SU-DHL-6 (cell line): ENCODE measurements around the gene OGG1.

ENCODE experiments used
- H2AFZ ChIP-seq: fragments of 200-600 bp; sonication (generic); 2 replicates; pipeline ENCODE4 v1.6.1; 2014; ENCODE audit warnings: low read depth, mild to moderate bottlenecking, moderate library complexity, mixed read lengths, antibody characterized with exemption, low read length; ENCODE audit not compliant: severe bottlenecking
- H3F3A ChIP-seq: fragments of 200-600 bp; shearing (Covaris generic); 2 replicates; pipeline ENCODE4 v1.6.0; 2016; ENCODE audit warnings: antibody characterized with exemption, mild to moderate bottlenecking; ENCODE audit not compliant: insufficient read depth
- H3K27ac ChIP-seq: fragments of 200-600 bp; sonication (generic); 2 replicates; pipeline ENCODE4 v1.5.1; 2016; ENCODE audit warnings: low read depth, mild to moderate bottlenecking, low read length, moderate library complexity, mixed read lengths
- H3K27me3 ChIP-seq: fragments of 200-600 bp; sonication (generic), shearing (Covaris generic); 2 replicates; pipeline ENCODE4 v1.6.0; 2014; ENCODE audit warnings: mild to moderate bottlenecking, low read length
- H3K36me3 ChIP-seq: fragments of 200-600 bp; sonication (generic); 2 replicates; pipeline ENCODE4 v1.6.1; 2014; ENCODE audit warnings: mild to moderate bottlenecking, low read length, mixed read lengths
- H3K4me2 ChIP-seq: fragments of 300-600, 200-600 bp; shearing (Covaris generic), sonication (generic); 2 replicates; pipeline ENCODE4 v1.6.0; 2014; ENCODE audit warnings: low read length, low read depth, mild to moderate bottlenecking; ENCODE audit not compliant: poor library complexity, severe bottlenecking
- H3K4me3 ChIP-seq: fragments of 200-600 bp; sonication (generic); 2 replicates; pipeline ENCODE4 v1.5.1; 2014; ENCODE audit warnings: antibody characterized with exemption, low read length, mild to moderate bottlenecking, mixed read lengths; ENCODE audit not compliant: insufficient read depth, poor library complexity, severe bottlenecking
- H3K79me2 ChIP-seq: fragments of 200-600 bp; sonication (generic); 2 replicates; pipeline ENCODE4 v1.6.1; 2014; ENCODE audit warnings: mild to moderate bottlenecking, low read length, moderate library complexity; ENCODE audit not compliant: insufficient read depth
- H3K9ac ChIP-seq: fragments of 200-600 bp; sonication (generic); 2 replicates; pipeline ENCODE4 v1.7.0; 2014; ENCODE audit warnings: mild to moderate bottlenecking, low read length
- H3K9me2 ChIP-seq: fragments of 200-600 bp; sonication (generic); replicated peaks from 2 replicates; pipeline ENCODE4 v1.6.1; 2014; ENCODE audit warnings: low read length; ENCODE audit not compliant: insufficient read depth
- H3K9me3 ChIP-seq: fragments of 200-600 bp; sonication (generic); 2 replicates; pipeline ENCODE4 v1.6.1; 2014; ENCODE audit warnings: low read length, mixed read lengths; ENCODE audit not compliant: insufficient read depth
- H4K20me1 ChIP-seq: fragments of 200-600 bp; sonication (generic); 2 replicates; pipeline ENCODE4 v1.6.1; 2014; ENCODE audit warnings: low read depth, mild to moderate bottlenecking, antibody characterized with exemption, low read length, moderate library complexity, mixed read lengths
- CTCF ChIP-seq: fragments of 200-600 bp; sonication (generic); IDR thresholded peaks from one replicate; pipeline ENCODE4 v1.5.1; 2017; ENCODE audit warnings: antibody characterized with exemption, mild to moderate bottlenecking, low read length, moderate library complexity; ENCODE audit not compliant: insufficient read depth, poor library complexity, severe bottlenecking
- EZH2phosphoT487 ChIP-seq: fragments of 200-600 bp; sonication (generic), shearing (Covaris generic); conservative IDR thresholded peaks from 2 replicates; pipeline ENCODE4 v1.6.1; 2018; ENCODE audit warnings: mild to moderate bottlenecking, antibody characterized with exemption, low read length, moderate library complexity, mixed read lengths

OGG1 gene

GRCh38 chr3:9803494-9803893 is 53.7 kb downstream of the OGG1 start:
- TF ChIP-seq CTCF, result no peak
- no peak for TF ChIP-seq EZH2phosphoT487
- Histone ChIP-seq H3K4me3 (no peak overlapping the region), H3K27ac (no peak overlapping the region), H3K36me3 (peaks cover 32% of the 10 kb centered on the region), H3K9me2 (no peaks in the 10 kb centered on the region), H3K9me3 (no peaks in the 10 kb centered on the region), H2AFZ (no peak overlapping the region), H3K79me2 (peaks cover 3% of the 10 kb centered on the region; the same call in 1 of the 2 replicates), H3K27me3 (no peaks in the 10 kb centered on the region), H3K9ac (no peak overlapping the region), H4K20me1 (0 out of 2 replicates have a peak, but pooled peaks cover 3% of the 10 kb centered on the region), H3K4me2 (no peak overlapping the region), H3F3A (peaks cover 15% of the 10 kb centered on the region)

- no peak overlapping the region for H3K4me3 ChIP-seq
- no peak overlapping the region for H3K9ac ChIP-seq
- H3K4me2 ChIP-seq, result no peak overlapping the region
- no peak overlapping the region for H2AFZ ChIP-seq
- H4K20me1 ChIP-seq, result no peaks in the 10 kb centered on the region
- TF ChIP-seq EZH2phosphoT487, result no peak
- no peak for TF ChIP-seq CTCF
- no peaks in the 10 kb centered on the region for H3K79me2 ChIP-seq
- H3K27ac ChIP-seq, result no peak overlapping the region
- H3F3A ChIP-seq, result peaks cover 26% of the 10 kb centered on the region
- H3K9me3 ChIP-seq, result no peaks in the 10 kb centered on the region
- no peaks in the 10 kb centered on the region for H3K27me3 ChIP-seq
- H3K9me2 ChIP-seq, result no peaks in the 10 kb centered on the region
- H3K36me3 ChIP-seq, result peaks cover 22% of the 10 kb centered on the region
These were observed 55.2 kb downstream of the OGG1 start for GRCh38 chr3:9804996-9805395.

- Histone ChIP-seq H3K9ac (no peak overlapping the region), H3K27ac (no peak overlapping the region), H3K27me3 (no peaks in the 10 kb centered on the region), H3K9me2 (no peaks in the 10 kb centered on the region), H3K79me2 (no peaks in the 10 kb centered on the region), H3K4me3 (no peak overlapping the region), H3K36me3 (peaks cover 16% of the 10 kb centered on the region; the same call in 1 of the 2 replicates), H2AFZ (no peak overlapping the region), H3F3A (peaks cover 26% of the 10 kb centered on the region), H3K4me2 (no peak overlapping the region), H4K20me1 (no peaks in the 10 kb centered on the region), H3K9me3 (no peaks in the 10 kb centered on the region)
- TF ChIP-seq CTCF (no peak), EZH2phosphoT487 (no peak)
These were observed 56.4 kb downstream of the OGG1 start for GRCh38 chr3:9806137-9806536.
